HEK293 (cell line): ENCODE measurements around the gene GMDS.

Experiments
- CTCF ChIA-PET: fragments of 350-600 bp; formaldehyde crosslinking; extraction: SDS; loops from one replicate; lab custom pipeline; 2021; ENCODE audit warnings: antibody characterized with exemption; lab: Yijun Ruan, JAX
- POLR2A ChIA-PET: fragments of 300-600 bp; formaldehyde crosslinking; extraction: SDS; loops from one replicate; lab custom pipeline; 2020; ENCODE audit warnings: antibody characterized with exemption, inconsistent platforms; lab: Yijun Ruan, JAX
- H3K27ac ChIP-seq: fragments of 200-500 bp; sonication (Bioruptor generic); 2 replicates; pipeline ENCODE4 v1.5.1; 2014; ENCODE audit warnings: low read depth, low read length, control low read depth, inconsistent platforms; ENCODE audit errors: extremely low read depth
- H3K36me3 ChIP-seq, 2 experiments: fragments of 200-500 bp in 1 of 2; sonication (Bioruptor generic) in 1 of 2; 1 replicate in 1 of 2; 2 replicates in 1 of 2; pipeline ENCODE4 v1.5.1; 2014 to 2017; ENCODE audit warnings: inconsistent platforms in 2 of 2, low read length in 2 of 2; ENCODE audit not compliant: control insufficient read depth in 2 of 2, insufficient read depth in 1 of 2
- H3K4me1 ChIP-seq: fragments of 200-500 bp; sonication (Bioruptor generic); 2 replicates; pipeline ENCODE4 v1.5.1; 2014; ENCODE audit warnings: mild to moderate bottlenecking, low read length, inconsistent platforms; ENCODE audit not compliant: control insufficient read depth, insufficient read depth
- H3K4me3 ChIP-seq: 2 replicates; pipeline ENCODE4 v1.5.1; 2011; ENCODE audit warnings: low read depth, mild to moderate bottlenecking, control low read depth, low read length, moderate library complexity
- H3K9me3 ChIP-seq: fragments of 200-500 bp; sonication (Bioruptor generic); 2 replicates; pipeline ENCODE4 v1.5.1; 2014; ENCODE audit warnings: low read depth, low read length, inconsistent platforms; ENCODE audit not compliant: control insufficient read depth, insufficient read depth
- CTCF ChIP-seq: fragments of 450-650 bp; formaldehyde crosslinking; IDR thresholded peaks from 2 replicates; pipeline ENCODE4 v1.5.1; 2016; ENCODE audit warnings: missing biosample characterization, missing genetic modification characterization
- GLI4 ChIP-seq: fragments of 450-650 bp; formaldehyde crosslinking; IDR thresholded peaks from 2 replicates; pipeline ENCODE4 v1.5.1; 2016; ENCODE audit warnings: missing biosample characterization, missing genetic modification characterization
- IKZF3 ChIP-seq: fragments of 450-650 bp; IDR thresholded peaks from 2 replicates; pipeline ENCODE4 v1.5.0; 2018; ENCODE audit warnings: missing biosample characterization, mild to moderate bottlenecking, missing genetic modification characterization, moderate library complexity
- MYNN ChIP-seq: fragments of 450-650 bp; formaldehyde crosslinking; IDR thresholded peaks from 2 replicates; pipeline ENCODE4 v1.5.1; 2016; ENCODE audit warnings: missing biosample characterization, missing genetic modification characterization, borderline replicate concordance
- PRDM10 ChIP-seq: fragments of 450-650 bp; formaldehyde crosslinking; IDR thresholded peaks from 2 replicates; pipeline ENCODE4 v1.5.1; 2016; ENCODE audit warnings: missing biosample characterization, missing genetic modification characterization
- PRDM4 ChIP-seq: fragments of 450-650 bp; formaldehyde crosslinking; IDR thresholded peaks from 2 replicates; pipeline ENCODE4 v1.5.1; 2017; ENCODE audit warnings: missing biosample characterization, missing genetic modification characterization
- SALL2 ChIP-seq: fragments of 450-650 bp; formaldehyde crosslinking; IDR thresholded peaks from 2 replicates; pipeline ENCODE4 v1.5.0; 2017; ENCODE audit warnings: missing biosample characterization, mild to moderate bottlenecking, missing genetic modification characterization, borderline replicate concordance
- SCRT2 ChIP-seq: fragments of 450-650 bp; formaldehyde crosslinking; IDR thresholded peaks from 2 replicates; pipeline ENCODE4 v1.5.1; 2016; ENCODE audit warnings: missing biosample characterization, missing genetic modification characterization
- ZBTB17 ChIP-seq: fragments of 450-650 bp; formaldehyde crosslinking; IDR thresholded peaks from 2 replicates; pipeline ENCODE4 v1.5.1; 2016; ENCODE audit warnings: missing biosample characterization, missing genetic modification characterization
- ZIC2 ChIP-seq: fragments of 450-650 bp; formaldehyde crosslinking; IDR thresholded peaks from 2 replicates; pipeline ENCODE4 v1.5.1; 2016; ENCODE audit warnings: missing biosample characterization, missing genetic modification characterization
- ZNF174 ChIP-seq: fragments of 450-650 bp; formaldehyde crosslinking; IDR thresholded peaks from 2 replicates; pipeline ENCODE4 v1.5.0; 2017; ENCODE audit warnings: missing biosample characterization, mild to moderate bottlenecking, missing genetic modification characterization
- ZNF18 ChIP-seq: fragments of 450-650 bp; formaldehyde crosslinking; IDR thresholded peaks from 2 replicates; pipeline ENCODE4 v1.5.1; 2016; ENCODE audit warnings: missing biosample characterization, missing genetic modification characterization
- ZNF2 ChIP-seq: fragments of 450-650 bp; formaldehyde crosslinking; IDR thresholded peaks from 2 replicates; pipeline ENCODE4 v1.5.1; 2016; ENCODE audit warnings: missing biosample characterization, missing genetic modification characterization
- ZNF391 ChIP-seq: fragments of 450-650 bp; formaldehyde crosslinking; IDR thresholded peaks from 2 replicates; pipeline ENCODE4 v1.5.1; 2016; ENCODE audit warnings: low read depth, missing biosample characterization, missing genetic modification characterization, borderline replicate concordance
- ZNF449 ChIP-seq: fragments of 450-650 bp; formaldehyde crosslinking; IDR thresholded peaks from 2 replicates; pipeline ENCODE4 v1.5.1; 2017; ENCODE audit warnings: missing biosample characterization, mild to moderate bottlenecking, missing genetic modification characterization, moderate library complexity
- ZNF610 ChIP-seq: fragments of 450-650 bp; formaldehyde crosslinking; IDR thresholded peaks from 2 replicates; pipeline ENCODE4 v1.5.1; 2016; ENCODE audit warnings: missing biosample characterization, missing genetic modification characterization, borderline replicate concordance
- ZNF654 ChIP-seq: fragments of 450-650 bp; formaldehyde crosslinking; IDR thresholded peaks from 2 replicates; pipeline ENCODE4 v1.5.1; 2016; ENCODE audit warnings: low read depth, missing biosample characterization, missing genetic modification characterization
- ZNF843 ChIP-seq: fragments of 450-650 bp; formaldehyde crosslinking; IDR thresholded peaks from 2 replicates; pipeline ENCODE4 v1.5.1; 2016; ENCODE audit warnings: missing biosample characterization, missing genetic modification characterization
- ZSCAN4 ChIP-seq: fragments of 450-650 bp; formaldehyde crosslinking; IDR thresholded peaks from 2 replicates; pipeline ENCODE4 v1.5.1; 2017; ENCODE audit warnings: missing biosample characterization, missing genetic modification characterization

GMDS gene

GRCh38 chr6:2215342-2215741 lies 30.1 kb downstream of the GMDS start (continued):
- TF ChIP-seq PRDM4 (tag by site-specific recombination) = no peak
- no peak for TF ChIP-seq ZNF610
- TF ChIP-seq, all 188 proteins: peak for 4

- ChIA-PET CTCF (interaction anchor here (0.5 to 1.2 kb wide), 2 partner anchors 131 to 141 kb away, joined by 3 to 4 read pairs; no protein-coding TSS in a partner anchor), POLR2A (no interaction called here)
- TF ChIP-seq ZIC2 (tag by site-specific recombination) (peak; percentile 13; the same call in 1 of the 2 replicates), SALL2 (no peak)
- Histone ChIP-seq H3K4me1 (peaks cover 6% of the 10 kb centered on the region; the same call in 1 of the 2 replicates), H3K9me3 (no peaks in the 10 kb centered on the region), H3K36me3 (no peaks in the 10 kb centered on the region), H3K27ac (no peak overlapping the region), H3K4me3 (no peak overlapping the region)
Observed at GRCh38 chr6:2213086-2213485, 32.3 kb downstream of the GMDS start.

GRCh38 chr6:2209226-2209809 lies 36.1 kb downstream of the GMDS start:
- Histone ChIP-seq H3K36me3 (no peaks in the 10 kb centered on the region), H3K4me3 (no peak overlapping the region), H3K9me3 (no peaks in the 10 kb centered on the region; the same call in 1 of the 2 replicates), H3K4me1 (peaks cover 6% of the 10 kb centered on the region; the same call in 1 of the 2 replicates), H3K27ac (no peak overlapping the region)
- POLR2A ChIA-PET = interaction anchor here (0.9 to 1.5 kb wide), 3 partner anchors 22 to 603 kb away, joined by 4 to 8 read pairs (median 5); no protein-coding TSS in a partner anchor
- CTCF ChIA-PET = interaction anchor here (0.6 to 4.5 kb wide), 61 partner anchors 9 to 1428 kb away, joined by 3 to 49 read pairs (median 4); no protein-coding TSS in a partner anchor
- TF ChIP-seq ZNF2 (tag by site-specific recombination) = no peak
- peak; percentile 78 for TF ChIP-seq CTCF
- TF ChIP-seq IKZF3 = no peak
- TF ChIP-seq ZSCAN4 (tag by site-specific recombination) = peak; percentile 79
- peak; percentile 46; the same call in 1 of the 2 replicates for TF ChIP-seq ZBTB17 (tag by site-specific recombination)
- TF ChIP-seq GLI4 (tag by site-specific recombination) = no peak
- TF ChIP-seq PRDM10 (tag by site-specific recombination) = 0 out of 2 replicates have a peak, but pooled peaks have one; percentile 17
- TF ChIP-seq SCRT2 = peak; percentile 77
- peak; percentile 28; the same call in 1 of the 2 replicates for TF ChIP-seq ZNF18
- TF ChIP-seq ZNF449 = no peak
- no peak for TF ChIP-seq ZNF174 (tag by site-specific recombination)
- TF ChIP-seq MYNN (tag by site-specific recombination) = no peak
- TF ChIP-seq ZNF654 (tag by site-specific recombination) = peak; percentile 60
- TF ChIP-seq ZNF843 (tag by site-specific recombination) = no peak
- TF ChIP-seq ZNF391 = peak; percentile 46; the same call in 1 of the 2 replicates
